Measurements from ENCODE around the gene PLPP4. TPM values are rescaled to one million over a fixed set of nuclear protein-coding genes. Genes with fewer than 3 reads are reported as not detected.

The PLPP4 gene
- total and polyA plus RNA-seq, 4 donors, result 0.18 to 0.51 TPM; not detected in 2

- WGBS, 2 donors, result 74 to 81% methylated on average over 5 of the region's 5 CpGs
- no peaks in the 10 kb centered on the region for H3K36me3 ChIP-seq (ENCODE audit: control insufficient read depth in 4 of 4, insufficient read depth in 4 of 4, low read length in 4 of 4)
- no peak overlapping the region for H3K27ac ChIP-seq (ENCODE audit: low read depth in 1 of 2, low read length in 1 of 2)
- H3K27me3 ChIP-seq (ENCODE audit: control insufficient read depth in 3 of 3, insufficient read depth in 3 of 3, low read length in 2 of 3), result no peaks in the 10 kb centered on the region
- ATAC-seq (ENCODE audit: insufficient read depth, low FRiP score) (no peak), DNase-seq (no peak)
- no peak overlapping the region for H3K9ac ChIP-seq (ENCODE audit: insufficient read depth in 1 of 2, low read length in 2 of 2)
- no peaks in the 10 kb centered on the region for H3K9me3 ChIP-seq (ENCODE audit: control insufficient read depth in 4 of 4, insufficient read depth in 3 of 4, low read length in 3 of 4)
- no peaks in the 10 kb centered on the region for H3K4me1 ChIP-seq (ENCODE audit: control insufficient read depth in 5 of 5, insufficient read depth in 5 of 5, low read length in 5 of 5)
- no peak overlapping the region for H3K4me3 ChIP-seq
- no peak for TF ChIP-seq CTCF (IDR thresholded peaks at IDR 0.05; ENCODE audit: control extremely low read depth, extremely low read depth)
These were observed 41.2 kb upstream of the PLPP4 start for GRCh38 chr10:120415709-120416330.

GRCh38 chr10:120420421-120420820 lies 36.6 kb upstream of the PLPP4 start:
- Histone ChIP-seq H3K27ac (ENCODE audit: low read depth in 1 of 2, low read length in 1 of 2) (no peak overlapping the region), H3K9me3 (ENCODE audit: control insufficient read depth in 4 of 4, insufficient read depth in 3 of 4, low read length in 3 of 4) (peaks cover 0 to 6% (median 0%) of the 10 kb centered on the region in 4 donors), H3K36me3 (ENCODE audit: control insufficient read depth in 4 of 4, insufficient read depth in 4 of 4, low read length in 4 of 4) (no peaks in the 10 kb centered on the region), H3K4me3 (no peak overlapping the region), H3K4me1 (ENCODE audit: control insufficient read depth in 5 of 5, insufficient read depth in 5 of 5, low read length in 5 of 5) (peaks cover 0 to 2% (median 0%) of the 10 kb centered on the region in 5 donors), H3K27me3 (ENCODE audit: control insufficient read depth in 3 of 3, insufficient read depth in 3 of 3, low read length in 2 of 3) (no peaks in the 10 kb centered on the region), H3K9ac (ENCODE audit: insufficient read depth in 1 of 2, low read length in 2 of 2) (no peak overlapping the region)
- ATAC-seq (ENCODE audit: insufficient read depth, low FRiP score) (no peak), DNase-seq (no peak)
- no peak for TF ChIP-seq CTCF (IDR thresholded peaks at IDR 0.05; ENCODE audit: control extremely low read depth, extremely low read depth)
- WGBS, 2 donors, result 72% methylated on average over 5 of the region's 5 CpGs

GRCh38 chr10:120421250-120421649 lies 35.8 kb upstream of the PLPP4 start:
- no peak for TF ChIP-seq CTCF (IDR thresholded peaks at IDR 0.05; ENCODE audit: control extremely low read depth, extremely low read depth)
- Histone ChIP-seq H3K4me1 (ENCODE audit: control insufficient read depth in 5 of 5, insufficient read depth in 5 of 5, low read length in 5 of 5) (peaks cover 0 to 2% (median 0%) of the 10 kb centered on the region in 5 donors), H3K27me3 (ENCODE audit: control insufficient read depth in 3 of 3, insufficient read depth in 3 of 3, low read length in 2 of 3) (no peaks in the 10 kb centered on the region), H3K27ac (ENCODE audit: low read depth in 1 of 2, low read length in 1 of 2) (no peak overlapping the region), H3K4me3 (no peak overlapping the region), H3K36me3 (ENCODE audit: control insufficient read depth in 4 of 4, insufficient read depth in 4 of 4, low read length in 4 of 4) (no peaks in the 10 kb centered on the region), H3K9ac (ENCODE audit: insufficient read depth in 1 of 2, low read length in 2 of 2) (no peak overlapping the region), H3K9me3 (ENCODE audit: control insufficient read depth in 4 of 4, insufficient read depth in 3 of 4, low read length in 3 of 4) (peaks cover 0 to 6% (median 0%) of the 10 kb centered on the region in 4 donors)
- ATAC-seq (ENCODE audit: insufficient read depth, low FRiP score) (no peak), DNase-seq (no peak)
- WGBS, 2 donors, result 50 to 64% methylated on average over 2 of the region's 2 CpGs

GRCh38 chr10:120422457-120422856 lies 34.6 kb upstream of the PLPP4 start:
- Histone ChIP-seq H3K27me3 (ENCODE audit: control insufficient read depth in 3 of 3, insufficient read depth in 3 of 3, low read length in 2 of 3) (no peaks in the 10 kb centered on the region), H3K36me3 (ENCODE audit: control insufficient read depth in 4 of 4, insufficient read depth in 4 of 4, low read length in 4 of 4) (no peaks in the 10 kb centered on the region), H3K4me3 (no peak overlapping the region), H3K27ac (ENCODE audit: low read depth in 1 of 2, low read length in 1 of 2) (no peak overlapping the region), H3K9me3 (ENCODE audit: control insufficient read depth in 4 of 4, insufficient read depth in 3 of 4, low read length in 3 of 4) (peaks cover 0 to 6% (median 0%) of the 10 kb centered on the region in 4 donors), H3K9ac (ENCODE audit: insufficient read depth in 1 of 2, low read length in 2 of 2) (no peak overlapping the region), H3K4me1 (ENCODE audit: control insufficient read depth in 5 of 5, insufficient read depth in 5 of 5, low read length in 5 of 5) (peaks cover 0 to 2% (median 0%) of the 10 kb centered on the region in 5 donors)
- no peak for ATAC-seq (ENCODE audit: insufficient read depth, low FRiP score)
- no peak for TF ChIP-seq CTCF (IDR thresholded peaks at IDR 0.05; ENCODE audit: control extremely low read depth, extremely low read depth)
- 87 to 91% methylated on average over 7 of the region's 7 CpGs for WGBS, 2 donors
- no peak for DNase-seq
